DOHH2 (cell line): ENCODE data around the gene COL4A2.

ENCODE experiments used
- CTCF ChIP-seq: fragments of 200-600 bp; sonication (generic); IDR thresholded peaks from one replicate; pipeline ENCODE4 v1.5.1; 2014; ENCODE audit warnings: antibody characterized with exemption, mild to moderate bottlenecking, low read depth, low read length; ENCODE audit not compliant: poor library complexity, severe bottlenecking
- EZH2phosphoT487 ChIP-seq: fragments of 200-600 bp; sonication (generic); IDR thresholded peaks from 2 replicates; pipeline ENCODE4 v1.6.1; 2017; ENCODE audit warnings: borderline replicate concordance, mild to moderate bottlenecking, antibody characterized with exemption, low read length, moderate library complexity, mixed read lengths

- no peak for TF ChIP-seq CTCF
- no peak for TF ChIP-seq EZH2phosphoT487
Observed at GRCh38 chr13:110531671-110532083, 224.6 kb downstream of the COL4A2 start.
